A549 (cell line): ENCODE results near the gene SSC5D. TPM values are rescaled to one million over a fixed set of nuclear protein-coding genes. Genes with fewer than 3 reads are reported as not detected.

ENCODE experiments used
- ATAC-seq, 2 experiments: fragments of 200-7000 bp in 1 of 2; fragments of >200 bp in 1 of 2; cut with Nextera tagmentation in 1 of 2; cut with Tn5 transposase in 1 of 2; 3 replicates each; pipeline versions ENCODE4 v1.8.0 to v1.9.1; 2018 to 2020; ENCODE audit warnings: mild to moderate bottlenecking in 1 of 2, moderate library complexity in 1 of 2
- CTCF ChIA-PET: fragments of 300-600 bp; sonication (Branson Sonifier 250); formaldehyde crosslinking; extraction: SDS; loops from one replicate; lab custom pipeline; 2021; ENCODE audit warnings: antibody characterized with exemption, inconsistent platforms; lab: Yijun Ruan, JAX
- POLR2A ChIA-PET: fragments of 350-600 bp; formaldehyde crosslinking; extraction: SDS; loops from one replicate; lab custom pipeline; 2021; ENCODE audit warnings: antibody characterized with exemption, inconsistent platforms; lab: Yijun Ruan, JAX
- DNase-seq, 2 experiments: peaks; one replicate each; pipeline versions ENCODE4 v3.0.0 to v3.0.0-alpha.2; 2011 to 2016; ENCODE audit warnings: low read depth in 1 of 2, low spot score in 1 of 2
- FAIRE-seq: peaks from 2 replicates; lab custom pipeline; 2011; peaks lifted over from hg19 to GRCh38; lab: Jason Lieb, UNC
- H3K27ac ChIP-seq, 2 experiments: fragments of >200 bp; sonication (Bioruptor Twin); formaldehyde crosslinking; 3 replicates each; pipeline ENCODE4 v1.5.1; 2016 to 2017
- H3K4me1 ChIP-seq: fragments of >200 bp; sonication (Bioruptor Twin); formaldehyde crosslinking; 3 replicates; pipeline ENCODE4 v1.6.1; 2016
- H3K4me2 ChIP-seq: fragments of >200 bp; sonication (Bioruptor Twin); formaldehyde crosslinking; 3 replicates; pipeline ENCODE4 v1.6.1; 2016
- H3K4me3 ChIP-seq: fragments of >200 bp; sonication (Bioruptor Twin); formaldehyde crosslinking; 3 replicates; pipeline ENCODE4 v1.5.1; 2016
- H3K9me3 ChIP-seq: fragments of >200 bp; sonication (Bioruptor Twin); formaldehyde crosslinking; 3 replicates; pipeline ENCODE4 v1.6.1; 2016
- E2F6 ChIP-seq: IDR thresholded peaks from 2 replicates; pipeline ENCODE4 v1.6.1; 2012; ENCODE audit warnings: low read depth, borderline replicate concordance
- EHMT2 ChIP-seq: fragments of 200-600 bp; sonication (generic); IDR thresholded peaks from 2 replicates; pipeline ENCODE4 v1.6.1; 2016; ENCODE audit warnings: antibody characterized with exemption, low read depth, mild to moderate bottlenecking, moderate library complexity
- FOSB ChIP-seq: fragments of 250-450 bp; sonication (Bioruptor Pico); IDR thresholded peaks from 2 replicates; pipeline ENCODE4 v1.5.0; 2020; ENCODE audit warnings: mild to moderate bottlenecking, moderate library complexity
- FOXS1 ChIP-seq: fragments of 250-450 bp; sonication (Bioruptor Pico); IDR thresholded peaks from 2 replicates; pipeline ENCODE4 v1.5.0; 2020; ENCODE audit warnings: mild to moderate bottlenecking, moderate library complexity
- HDAC2 ChIP-seq: fragments of 200-600 bp; sonication (generic); IDR thresholded peaks from 2 replicates; pipeline ENCODE4 v1.6.1; 2016
- HMGXB4 ChIP-seq: fragments of 250-450 bp; sonication (Bioruptor Pico); IDR thresholded peaks from 2 replicates; pipeline ENCODE4 v1.5.0; 2021; ENCODE audit warnings: mild to moderate bottlenecking, moderate library complexity, borderline replicate concordance
- HOXA7 ChIP-seq: fragments of 250-450 bp; sonication (Bioruptor Pico); IDR thresholded peaks from 2 replicates; pipeline ENCODE4 v1.5.0; 2020; ENCODE audit warnings: mild to moderate bottlenecking, moderate library complexity
- HOXB13 ChIP-seq: fragments of 250-450 bp; sonication (Bioruptor Pico); IDR thresholded peaks from 2 replicates; pipeline ENCODE4 v1.5.0; 2020; ENCODE audit warnings: low read depth, mild to moderate bottlenecking, moderate library complexity
- HOXB5 ChIP-seq: fragments of 250-450 bp; sonication (Bioruptor Pico); IDR thresholded peaks from 2 replicates; pipeline ENCODE4 v1.5.0; 2020; ENCODE audit warnings: mild to moderate bottlenecking, moderate library complexity
- JUNB ChIP-seq: fragments of >200 bp; sonication (Bioruptor Twin); formaldehyde crosslinking; IDR thresholded peaks from 2 replicates; pipeline ENCODE4 v1.6.1; 2016
- MAFK ChIP-seq: fragments of 450-650 bp; IDR thresholded peaks from 2 replicates; pipeline ENCODE4 v1.6.1; 2014; ENCODE audit not compliant: partially characterized antibody
- MAZ ChIP-seq: fragments of 150-350 bp; IDR thresholded peaks from 2 replicates; pipeline ENCODE4 v1.6.1; 2014; ENCODE audit warnings: antibody characterized with exemption, low read depth, low read length, borderline replicate concordance
- NFE2L2 ChIP-seq: fragments of 150-350 bp; conservative IDR thresholded peaks from 2 replicates; pipeline ENCODE4 v1.6.1; 2014; ENCODE audit warnings: low read length
- NPAS2 ChIP-seq: fragments of 250-450 bp; sonication (Bioruptor Pico); IDR thresholded peaks from 2 replicates; pipeline ENCODE4 v1.8.0; 2022; ENCODE audit warnings: mild to moderate bottlenecking, moderate library complexity, borderline replicate concordance
- PHF8 ChIP-seq: fragments of 200-600 bp; sonication (generic); IDR thresholded peaks from 2 replicates; pipeline ENCODE4 v1.6.1; 2016; ENCODE audit warnings: low read depth, mild to moderate bottlenecking, antibody characterized with exemption, moderate library complexity, borderline replicate concordance
- POLR2AphosphoS2 ChIP-seq: conservative IDR thresholded peaks from 2 replicates; pipeline ENCODE4 v1.6.1; 2012; ENCODE audit warnings: low read length, improper control_type of control experiment, inconsistent platforms
- RAD21 ChIP-seq, 2 experiments: fragments of >200 bp in 1 of 2; sonication (Bioruptor Twin) in 1 of 2; formaldehyde crosslinking in 1 of 2; IDR thresholded peaks in 1 of 2; conservative IDR thresholded peaks in 1 of 2; 2 replicates in 1 of 2; 3 replicates in 1 of 2; pipeline ENCODE4 v1.6.1; 2012 to 2018; ENCODE audit warnings: inconsistent platforms in 1 of 2
- RARB ChIP-seq: fragments of 250-450 bp; sonication (Bioruptor Pico); IDR thresholded peaks from 2 replicates; pipeline ENCODE4 v1.8.0; 2021; ENCODE audit warnings: mild to moderate bottlenecking, moderate library complexity
- RCOR1 ChIP-seq: fragments of 150-350 bp; IDR thresholded peaks from 2 replicates; pipeline ENCODE4 v1.6.1; 2014; ENCODE audit warnings: antibody characterized with exemption, low read length, low read depth
- RFX5 ChIP-seq: fragments of 450-650 bp; IDR thresholded peaks from 2 replicates; pipeline ENCODE4 v1.7.1; 2014; ENCODE audit warnings: antibody characterized with exemption, mild to moderate bottlenecking, moderate library complexity
- SREBF2 ChIP-seq: fragments of 450-650 bp; IDR thresholded peaks from 2 replicates; pipeline ENCODE4 v1.6.1; 2014; ENCODE audit warnings: mild to moderate bottlenecking, moderate library complexity
- ZFP36 ChIP-seq: fragments of 450-650 bp; IDR thresholded peaks from 2 replicates; pipeline ENCODE4 v1.6.1; 2014; ENCODE audit warnings: borderline replicate concordance; ENCODE audit not compliant: partially characterized antibody
- WGBS: methylation state at CpG from one replicate; pipeline ENCODE4 v1.1.6; 2017; ENCODE audit errors: missing lambda C conversion rate; 5-methylcytosine and 5-hydroxymethylcytosine counted together
- polyA plus RNA-seq, 4 experiments: library from polyadenylated mRNA; depleted of rRNA in 3 of 4; stranded (reverse); fragments of >200 nt; fragmentation: RNase III in 1 of 4; extraction: RNeasy Plus Mini Kit Qiagen cat#74134 plus additional on column Dnase treatment in 1 of 4; gene quantifications; 2 replicates in 3 of 4; 3 replicates in 1 of 4; pipeline ENCODE4 v1.2.3, GENCODE V29; 2011 to 2017
- TF ChIP-seq, protein P1 (sequence below): fragments of >200 bp; sonication (Bioruptor Twin); formaldehyde crosslinking; IDR thresholded peaks from 3 replicates; pipeline ENCODE4 v1.5.1; 2016
- TF ChIP-seq, protein P2 (sequence below): fragments of >200 bp; sonication (Bioruptor Twin); formaldehyde crosslinking; IDR thresholded peaks from 3 replicates; pipeline ENCODE4 v1.6.1; 2016

Gene SSC5D
- polyA plus RNA-seq, 2 of the 4 experiments (the other 2 are of a cell fraction): 0.22 to 1.5 TPM

DNA sequence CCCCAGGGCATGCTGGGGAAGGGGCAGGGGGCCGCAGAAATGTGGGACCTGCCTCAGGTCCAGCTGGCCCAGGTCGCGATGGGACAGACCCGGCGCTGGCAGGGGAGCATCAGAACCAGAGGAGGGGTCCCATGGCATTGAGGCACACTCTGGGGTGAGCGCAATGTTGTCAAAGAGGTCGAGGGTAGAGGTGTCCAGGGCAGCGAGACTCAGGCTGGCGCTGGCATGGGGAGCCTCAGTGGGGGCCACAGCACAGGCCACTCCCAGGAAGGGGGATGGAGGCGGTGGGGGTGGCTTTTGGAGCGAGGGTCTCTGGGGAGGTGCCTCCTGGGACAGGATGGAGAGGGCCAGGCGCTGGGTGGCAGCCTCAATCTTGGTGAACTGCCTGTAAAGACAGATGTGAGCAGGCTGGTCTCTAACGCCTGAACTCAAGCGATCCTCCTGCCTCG lies 24.6 kb upstream of the SSC5D start:
- peaks cover 19% of the 10 kb centered on the region for H3K4me1 ChIP-seq
- ChIA-PET CTCF (interaction anchor here (1.0 to 6.9 kb wide), 5 partner anchors 10 to 45 kb away, joined by 4 to 89 read pairs (median 4); partner anchors contain the start of gene ZNF628), POLR2A (interaction anchor here (1.0 kb wide), 1 partner anchor 56 kb away, joined by 4 read pairs; the partner anchor contains the start of gene UBE2S)
- TF ChIP-seq EHMT2: no peak
- TF ChIP-seq HOXB5 (CRISPR knock-in tag): no peak
- no peak for TF ChIP-seq FOXS1 (CRISPR knock-in tag)
- no peak for TF ChIP-seq MAFK
- TF ChIP-seq MAZ: no peak
- no peak for TF ChIP-seq E2F6
- TF ChIP-seq POLR2AphosphoS2: no peak
- no peak for TF ChIP-seq JUNB
- no peak for TF ChIP-seq HOXA7 (CRISPR knock-in tag)
- no peak for TF ChIP-seq NFE2L2
- H3K27ac ChIP-seq: no peak overlapping the region
- no peaks in the 10 kb centered on the region for H3K9me3 ChIP-seq
- FAIRE-seq (no peak), ATAC-seq (no peak), DNase-seq (no peak)
- H3K4me2 ChIP-seq: no peak overlapping the region
- 62% methylated on average over 15 of the region's 15 CpGs for WGBS
- H3K4me3 ChIP-seq: no peak overlapping the region

DNA sequence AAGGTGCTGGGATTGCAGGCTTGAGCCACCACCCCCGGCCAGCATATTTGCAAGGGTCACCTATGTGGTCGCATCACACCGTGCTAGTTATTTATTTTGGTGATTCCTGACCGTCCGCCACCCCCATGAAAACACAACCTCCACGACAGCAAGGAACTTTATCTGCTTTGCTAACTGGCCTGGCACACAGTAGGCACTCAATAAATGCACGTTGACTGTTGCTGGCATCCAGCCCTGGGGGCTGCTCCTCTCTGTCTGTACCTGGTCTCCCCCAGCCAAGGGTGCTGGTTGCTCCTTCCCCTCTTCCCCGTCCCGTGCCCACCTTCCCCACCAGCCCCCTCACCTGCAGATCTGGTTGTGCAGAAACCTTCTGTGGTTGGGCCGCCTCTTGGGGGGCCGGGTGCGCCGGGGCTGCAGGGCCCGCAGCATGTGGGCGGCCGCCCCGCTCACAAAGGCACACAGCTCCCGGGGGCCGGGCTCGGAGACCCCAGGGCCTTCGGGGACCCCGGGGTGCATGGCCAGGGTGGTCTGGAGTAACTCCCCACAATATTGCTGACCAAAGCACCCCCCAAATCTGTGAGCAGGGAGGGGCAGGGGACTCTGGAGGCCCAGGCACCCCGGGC lies 24.1 kb upstream of the SSC5D start:
- H3K9me3 ChIP-seq: no peaks in the 10 kb centered on the region
- no peak for ATAC-seq
- DNase-seq: no peak
- H3K4me1 ChIP-seq: peaks cover 19% of the 10 kb centered on the region
- CTCF ChIA-PET: interaction anchor here (1.5 to 6.9 kb wide), 2 partner anchors 10 to 13 kb away, joined by 4 to 89 read pairs; partner anchors contain the start of gene ZNF628
- TF ChIP-seq HOXB13 (CRISPR knock-in tag) (no peak), RFX5 (no peak), NPAS2 (CRISPR knock-in tag) (no peak), RCOR1 (no peak), HMGXB4 (CRISPR knock-in tag) (no peak), PHF8 (no peak), POLR2AphosphoS2 (no peak), ZFP36 (no peak)
- TF ChIP-seq, protein P1, sequence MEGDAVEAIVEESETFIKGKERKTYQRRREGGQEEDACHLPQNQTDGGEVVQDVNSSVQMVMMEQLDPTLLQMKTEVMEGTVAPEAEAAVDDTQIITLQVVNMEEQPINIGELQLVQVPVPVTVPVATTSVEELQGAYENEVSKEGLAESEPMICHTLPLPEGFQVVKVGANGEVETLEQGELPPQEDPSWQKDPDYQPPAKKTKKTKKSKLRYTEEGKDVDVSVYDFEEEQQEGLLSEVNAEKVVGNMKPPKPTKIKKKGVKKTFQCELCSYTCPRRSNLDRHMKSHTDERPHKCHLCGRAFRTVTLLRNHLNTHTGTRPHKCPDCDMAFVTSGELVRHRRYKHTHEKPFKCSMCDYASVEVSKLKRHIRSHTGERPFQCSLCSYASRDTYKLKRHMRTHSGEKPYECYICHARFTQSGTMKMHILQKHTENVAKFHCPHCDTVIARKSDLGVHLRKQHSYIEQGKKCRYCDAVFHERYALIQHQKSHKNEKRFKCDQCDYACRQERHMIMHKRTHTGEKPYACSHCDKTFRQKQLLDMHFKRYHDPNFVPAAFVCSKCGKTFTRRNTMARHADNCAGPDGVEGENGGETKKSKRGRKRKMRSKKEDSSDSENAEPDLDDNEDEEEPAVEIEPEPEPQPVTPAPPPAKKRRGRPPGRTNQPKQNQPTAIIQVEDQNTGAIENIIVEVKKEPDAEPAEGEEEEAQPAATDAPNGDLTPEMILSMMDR: no peak
- TF ChIP-seq, all 56 proteins: peak for 0
- Histone ChIP-seq H3K4me2 (no peak overlapping the region), H3K27ac (no peak overlapping the region), H3K4me3 (no peak overlapping the region)
- no peak for FAIRE-seq
- WGBS: 62% methylated on average over 15 of the region's 23 CpGs
- POLR2A ChIA-PET: no interaction called here

DNA sequence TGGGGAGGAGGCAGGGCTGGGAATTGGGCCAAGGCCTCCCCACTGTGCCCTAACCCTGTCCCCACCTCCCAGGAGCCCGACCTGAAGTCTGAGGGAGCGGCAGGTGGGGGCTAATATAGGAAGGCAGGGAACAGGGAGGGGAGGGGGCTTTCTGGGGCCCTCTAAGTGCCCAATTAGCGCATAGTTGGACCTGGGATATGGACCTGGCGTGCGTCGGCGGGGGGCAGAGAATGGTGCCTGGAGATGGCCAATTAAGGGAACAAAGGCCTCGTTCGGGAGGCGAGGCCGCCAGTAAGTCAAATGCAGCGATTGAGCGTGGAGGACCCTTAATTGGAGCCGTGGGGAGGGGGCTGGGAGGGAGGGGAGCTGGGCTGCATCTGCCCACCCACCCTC lies 23.6 kb upstream of the SSC5D start, which contains the start of gene C19orf85:
Gene C19orf85, minus strand, starts transcription at position 90 of the 393 bp plus-strand sequence. CDS start 197 bp downstream, outside the sequence.
- no peak for TF ChIP-seq HOXA7 (CRISPR knock-in tag)
- TF ChIP-seq, protein P2, sequence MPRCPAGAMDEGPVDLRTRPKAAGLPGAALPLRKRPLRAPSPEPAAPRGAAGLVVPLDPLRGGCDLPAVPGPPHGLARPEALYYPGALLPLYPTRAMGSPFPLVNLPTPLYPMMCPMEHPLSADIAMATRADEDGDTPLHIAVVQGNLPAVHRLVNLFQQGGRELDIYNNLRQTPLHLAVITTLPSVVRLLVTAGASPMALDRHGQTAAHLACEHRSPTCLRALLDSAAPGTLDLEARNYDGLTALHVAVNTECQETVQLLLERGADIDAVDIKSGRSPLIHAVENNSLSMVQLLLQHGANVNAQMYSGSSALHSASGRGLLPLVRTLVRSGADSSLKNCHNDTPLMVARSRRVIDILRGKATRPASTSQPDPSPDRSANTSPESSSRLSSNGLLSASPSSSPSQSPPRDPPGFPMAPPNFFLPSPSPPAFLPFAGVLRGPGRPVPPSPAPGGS: no peak
- no peak for TF ChIP-seq FOSB (CRISPR knock-in tag)
- no peak for TF ChIP-seq RAD21 (conservative IDR thresholded peaks at IDR 0.05 in 1 of 2, IDR thresholded peaks at IDR 0.05 in 1 of 2)
- TF ChIP-seq SREBF2: no peak
- TF ChIP-seq NFE2L2: no peak
- no peak for TF ChIP-seq HDAC2
- no peak for TF ChIP-seq RARB (CRISPR knock-in tag)
- no peak for TF ChIP-seq HOXB5 (CRISPR knock-in tag)
- ATAC-seq: no peak
- Histone ChIP-seq H3K4me1 (peaks cover 19% of the 10 kb centered on the region), H3K4me3 (no peak within 1 kb of the TSS), H3K9me3 (no peaks in the 10 kb centered on the region), H3K27ac (no peak within 1 kb of the TSS), H3K4me2 (no peak within 1 kb of the TSS)
- POLR2A ChIA-PET: no interaction called here
- 88% methylated on average over 13 of the region's 14 CpGs for WGBS
- no peak for FAIRE-seq
- no peak for DNase-seq
- CTCF ChIA-PET: interaction anchor here (3.7 to 6.9 kb wide), 2 partner anchors 13 to 324 kb away, joined by 27 to 89 read pairs; partner anchors contain the start of gene ZNF628
